Fibroblast of lung (primary cell): Measurements from ENCODE around the gene TUBB1. TPM values are rescaled to one million over a fixed set of nuclear protein-coding genes. Genes with fewer than 3 reads are reported as not detected.

Experiments used
- DNase-seq, 2 donors: peaks; one replicate each; pipeline versions ENCODE4 v3.0.0 to v3.0.0-alpha.2; 2010; ENCODE audit warnings: low read depth in 2 of 2
- H2AFZ ChIP-seq: 2 replicates; pipeline ENCODE4 v1.5.1; 2012; ENCODE audit warnings: low read length, control low read depth, inconsistent platforms
- H3K27ac ChIP-seq: 2 replicates; pipeline ENCODE4 v1.5.1; 2011; ENCODE audit warnings: low read length, control low read depth; ENCODE audit not compliant: insufficient read depth
- H3K27me3 ChIP-seq: 2 replicates; pipeline ENCODE4 v1.5.1; 2011; ENCODE audit warnings: mild to moderate bottlenecking, low read length; ENCODE audit not compliant: control insufficient read depth, insufficient read depth
- H3K36me3 ChIP-seq: 2 replicates; pipeline ENCODE4 v1.5.1; 2011; ENCODE audit warnings: low read length; ENCODE audit not compliant: control insufficient read depth, insufficient read depth
- H3K4me1 ChIP-seq: 2 replicates; pipeline ENCODE4 v1.5.1; 2011; ENCODE audit warnings: low read length; ENCODE audit not compliant: control insufficient read depth, insufficient read depth; ENCODE audit errors: extremely low read depth
- H3K4me2 ChIP-seq: 2 replicates; pipeline ENCODE4 v1.5.1; 2011; ENCODE audit warnings: low read length, control low read depth; ENCODE audit not compliant: insufficient read depth; ENCODE audit errors: extremely low read depth
- H3K4me3 ChIP-seq, 4 experiments: fragments of 200-600 bp in 1 of 4; sonication (generic) in 1 of 4; replicated peaks in 1 of 4; 2 replicates each; pipeline ENCODE4 v1.5.1; 2011 to 2016; ENCODE audit warnings: low read length in 4 of 4, low read depth in 3 of 4, mild to moderate bottlenecking in 3 of 4, control low read depth in 2 of 4, inconsistent platforms in 1 of 4, mixed read lengths in 1 of 4; ENCODE audit not compliant: insufficient read depth in 1 of 4; ENCODE audit errors: control extremely low read depth in 1 of 4
- H3K79me2 ChIP-seq: 2 replicates; pipeline ENCODE4 v1.5.1; 2012; ENCODE audit warnings: mild to moderate bottlenecking, low read length, inconsistent platforms; ENCODE audit not compliant: control insufficient read depth, insufficient read depth
- H3K9ac ChIP-seq: 2 replicates; pipeline ENCODE4 v1.5.1; 2011; ENCODE audit warnings: mild to moderate bottlenecking, low read length, control low read depth; ENCODE audit not compliant: insufficient read depth
- H3K9me3 ChIP-seq: 2 replicates; pipeline ENCODE4 v1.5.1; 2012; ENCODE audit warnings: low read depth, low read length; ENCODE audit not compliant: control insufficient read depth, insufficient read depth
- H4K20me1 ChIP-seq: 2 replicates; pipeline ENCODE4 v1.5.1; 2011; ENCODE audit warnings: low read length; ENCODE audit not compliant: control insufficient read depth, insufficient read depth; ENCODE audit errors: extremely low read depth
- EZH2 ChIP-seq: IDR thresholded peaks from 2 replicates; pipeline ENCODE4 v1.5.1; 2012; ENCODE audit warnings: low read length, control low read depth, mild to moderate bottlenecking; ENCODE audit errors: missing control alignments
- polyA plus RNA-seq, 2 donors: library from polyadenylated mRNA; depleted of rRNA in 1 of 2; stranded (reverse) in 1 of 2; unstranded in 1 of 2; fragments of >200 nt; gene quantifications; 2 replicates each; pipeline ENCODE4 v1.2.1, GENCODE V29; 2011 to 2012; ENCODE audit warnings: missing spikeins in 1 of 2
- total RNA-seq: library from RNA; depleted of rRNA; stranded (reverse); fragments of >200 nt; gene quantifications from 2 replicates; pipeline ENCODE4 v1.2.1, GENCODE V29; 2014
- TF ChIP-seq, protein P1 (sequence below), 2 donors: IDR thresholded peaks in 1 of 2; conservative IDR thresholded peaks in 1 of 2; 1 replicate in 1 of 2; 2 replicates in 1 of 2; pipeline ENCODE4 v1.5.1; 2011 to 2012; ENCODE audit warnings: low read length in 2 of 2, control low read depth in 1 of 2, inconsistent platforms in 1 of 2, low read depth in 1 of 2, mild to moderate bottlenecking in 1 of 2

The TUBB1 gene
- total and polyA plus RNA-seq, 2 donors (not counting 1 experiment from before 2014, with no cell fraction given) = under 0.01 TPM; not detected in 1

DNA sequence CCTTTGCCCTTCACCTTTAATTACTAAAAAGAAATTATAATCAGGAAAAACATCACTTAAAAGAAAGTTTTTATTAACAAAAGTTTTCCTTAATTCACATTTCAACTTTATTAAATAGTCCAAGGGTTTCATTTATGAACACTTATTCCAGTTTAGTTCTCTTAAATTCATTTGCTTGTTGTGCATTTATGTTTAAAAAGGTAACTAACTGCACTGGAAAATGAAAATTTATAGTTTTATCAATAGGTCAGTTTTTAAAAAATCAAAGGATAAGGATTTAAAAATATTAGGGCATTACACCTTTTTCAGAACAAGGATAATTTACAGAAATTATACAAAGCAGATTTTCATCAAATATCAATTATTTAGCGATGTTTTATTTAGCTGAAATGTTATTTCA is 13.9 kb downstream of the TUBB1 start:
- H3K4me2 ChIP-seq = peak overlapping the region; percentile 94
- TF ChIP-seq, protein P1, sequence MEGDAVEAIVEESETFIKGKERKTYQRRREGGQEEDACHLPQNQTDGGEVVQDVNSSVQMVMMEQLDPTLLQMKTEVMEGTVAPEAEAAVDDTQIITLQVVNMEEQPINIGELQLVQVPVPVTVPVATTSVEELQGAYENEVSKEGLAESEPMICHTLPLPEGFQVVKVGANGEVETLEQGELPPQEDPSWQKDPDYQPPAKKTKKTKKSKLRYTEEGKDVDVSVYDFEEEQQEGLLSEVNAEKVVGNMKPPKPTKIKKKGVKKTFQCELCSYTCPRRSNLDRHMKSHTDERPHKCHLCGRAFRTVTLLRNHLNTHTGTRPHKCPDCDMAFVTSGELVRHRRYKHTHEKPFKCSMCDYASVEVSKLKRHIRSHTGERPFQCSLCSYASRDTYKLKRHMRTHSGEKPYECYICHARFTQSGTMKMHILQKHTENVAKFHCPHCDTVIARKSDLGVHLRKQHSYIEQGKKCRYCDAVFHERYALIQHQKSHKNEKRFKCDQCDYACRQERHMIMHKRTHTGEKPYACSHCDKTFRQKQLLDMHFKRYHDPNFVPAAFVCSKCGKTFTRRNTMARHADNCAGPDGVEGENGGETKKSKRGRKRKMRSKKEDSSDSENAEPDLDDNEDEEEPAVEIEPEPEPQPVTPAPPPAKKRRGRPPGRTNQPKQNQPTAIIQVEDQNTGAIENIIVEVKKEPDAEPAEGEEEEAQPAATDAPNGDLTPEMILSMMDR (conservative IDR thresholded peaks at IDR 0.05 in 1 of 2, IDR thresholded peaks at IDR 0.05 in 1 of 2; ENCODE audit: low read depth in 1 of 2, low read length in 2 of 2) = no peak
- TF ChIP-seq EZH2 = no peak
- H3K27me3 ChIP-seq = no peaks in the 10 kb centered on the region
- no peak for DNase-seq
- H3K4me3 ChIP-seq = peak overlapping the region; percentile 60 to 68 (median 64)
- peaks cover 2% of the 10 kb centered on the region for H4K20me1 ChIP-seq
- H3K4me1 ChIP-seq = peaks cover 7% of the 10 kb centered on the region
- peaks cover 40% of the 10 kb centered on the region for H3K79me2 ChIP-seq
- H3K9ac ChIP-seq = no peak overlapping the region
- peaks cover 2% of the 10 kb centered on the region for H3K36me3 ChIP-seq
- H3K9me3 ChIP-seq = no peaks in the 10 kb centered on the region
- no peak overlapping the region for H3K27ac ChIP-seq
- no peak overlapping the region for H2AFZ ChIP-seq

DNA sequence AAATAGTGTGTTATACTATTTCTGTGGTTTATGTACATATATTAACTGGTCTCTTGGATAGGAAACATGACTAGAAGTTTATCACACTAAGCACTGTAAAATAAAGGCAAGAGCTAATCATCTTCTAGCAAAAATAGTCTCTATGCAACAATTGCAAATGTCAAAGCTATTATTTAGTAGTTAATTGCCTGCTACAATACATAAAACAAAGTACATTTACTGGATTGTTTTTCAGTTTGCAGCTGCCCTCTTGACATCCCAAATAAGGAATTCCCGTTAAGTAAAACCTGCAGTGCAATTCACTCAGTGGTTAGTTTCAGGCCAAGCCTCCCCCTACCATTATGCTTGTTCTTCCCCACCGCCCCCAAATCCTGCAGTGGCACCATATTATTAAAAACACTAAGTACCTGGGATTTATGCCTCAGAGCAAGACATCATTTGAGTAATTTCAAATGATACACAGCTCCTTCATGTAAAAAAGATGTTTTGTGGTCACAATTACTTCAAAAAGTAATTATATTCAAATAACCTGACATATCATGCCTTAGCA is 14.5 kb downstream of the TUBB1 start:
- H4K20me1 ChIP-seq = peaks cover 2% of the 10 kb centered on the region
- H3K4me1 ChIP-seq = peaks cover 7% of the 10 kb centered on the region
- TF ChIP-seq EZH2 = no peak
- TF ChIP-seq, protein P1 (conservative IDR thresholded peaks at IDR 0.05 in 1 of 2, IDR thresholded peaks at IDR 0.05 in 1 of 2; ENCODE audit: low read depth in 1 of 2, low read length in 2 of 2) = no peak
- H3K79me2 ChIP-seq = peaks cover 38% of the 10 kb centered on the region
- no peak overlapping the region for H3K27ac ChIP-seq
- no peaks in the 10 kb centered on the region for H3K27me3 ChIP-seq
- DNase-seq = no peak
- no peak overlapping the region for H3K4me3 ChIP-seq
- H3K4me2 ChIP-seq = no peak overlapping the region
- H2AFZ ChIP-seq = no peak overlapping the region
- H3K9me3 ChIP-seq = no peaks in the 10 kb centered on the region
- peaks cover 2% of the 10 kb centered on the region for H3K36me3 ChIP-seq
- H3K9ac ChIP-seq = no peak overlapping the region

- no peak overlapping the region for H3K4me3 ChIP-seq
- H3K4me1 ChIP-seq = peaks cover 7% of the 10 kb centered on the region
- no peak overlapping the region for H3K4me2 ChIP-seq
- H3K79me2 ChIP-seq = peaks cover 40% of the 10 kb centered on the region
- peaks cover 2% of the 10 kb centered on the region for H3K36me3 ChIP-seq
- no peak overlapping the region for H2AFZ ChIP-seq
- H4K20me1 ChIP-seq = no peaks in the 10 kb centered on the region
- H3K27me3 ChIP-seq = no peaks in the 10 kb centered on the region
- H3K9ac ChIP-seq = no peak overlapping the region
- DNase-seq = no peak
- no peak for TF ChIP-seq EZH2
- TF ChIP-seq, protein P1 (conservative IDR thresholded peaks at IDR 0.05 in 1 of 2, IDR thresholded peaks at IDR 0.05 in 1 of 2; ENCODE audit: low read depth in 1 of 2, low read length in 2 of 2) = no peak
- H3K27ac ChIP-seq = no peak overlapping the region
- no peaks in the 10 kb centered on the region for H3K9me3 ChIP-seq
These were observed 16.2 kb downstream of the TUBB1 start for GRCh38 chr20:59035381-59035780.
